IPS DF 19.7 (cell line): Measurements from ENCODE around the gene RASA2.
"Not testable (repeated sequence)": the region's sequence is repeated elsewhere in the genome, so short reads cannot be mapped to it uniquely, and the experiment has no call there.

Source experiments
- DNase-seq: peaks from one replicate; pipeline ENCODE4 v3.0.0-alpha.2; 2013; ENCODE audit warnings: low read depth, low spot score

The RASA2 gene

DNA sequence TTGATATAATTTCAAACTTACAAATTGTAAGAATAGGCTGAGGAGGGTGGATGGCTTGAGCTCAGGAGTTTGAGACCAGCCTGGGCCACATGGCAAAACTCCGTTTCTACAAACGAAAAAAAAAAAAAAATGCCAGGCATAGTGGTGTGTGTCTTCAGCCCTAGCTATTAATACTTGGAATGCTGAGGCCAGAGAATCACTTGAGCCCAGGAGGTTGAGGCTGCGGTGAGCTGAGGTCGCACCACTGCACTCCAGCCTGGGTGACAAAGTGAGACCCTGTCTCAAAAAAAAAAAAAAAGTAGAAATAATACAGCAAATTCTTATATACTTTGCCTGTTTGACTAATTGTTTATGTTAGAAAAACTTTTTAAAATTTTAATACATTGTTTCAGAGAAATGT is 10.8 kb downstream of the RASA2 start:
- not testable (repeated sequence) for DNase-seq

DNA sequence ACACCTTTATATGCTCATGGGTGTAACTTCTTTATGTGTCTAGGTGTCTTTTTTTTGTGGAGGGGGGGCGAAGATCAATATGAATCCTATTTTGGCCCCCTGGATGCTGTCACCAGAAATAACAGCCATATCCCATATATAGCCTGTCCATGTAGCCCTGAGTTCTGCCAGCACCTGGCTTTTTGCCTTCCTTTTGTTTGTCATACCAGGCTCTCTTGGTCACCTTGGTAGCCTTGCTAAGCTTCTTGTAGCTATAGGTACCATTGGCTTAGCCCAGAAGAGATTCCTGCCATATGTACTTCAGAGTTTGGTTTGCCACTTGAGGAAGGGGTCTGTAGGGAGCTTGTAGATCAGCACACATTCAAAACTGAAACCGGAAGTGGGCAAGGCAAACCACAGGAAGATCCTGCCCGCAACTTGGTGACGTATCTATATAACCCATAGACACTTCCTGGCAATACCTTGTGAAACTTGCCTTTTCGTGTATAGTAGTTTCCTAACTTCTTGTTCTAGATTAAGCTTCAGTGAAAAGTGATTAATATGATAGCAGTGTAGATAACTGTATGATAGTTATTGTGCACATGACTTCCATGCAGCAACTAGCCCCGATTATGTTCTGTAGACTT is 11.9 kb downstream of the RASA2 start:
- no peak for DNase-seq

DNA sequence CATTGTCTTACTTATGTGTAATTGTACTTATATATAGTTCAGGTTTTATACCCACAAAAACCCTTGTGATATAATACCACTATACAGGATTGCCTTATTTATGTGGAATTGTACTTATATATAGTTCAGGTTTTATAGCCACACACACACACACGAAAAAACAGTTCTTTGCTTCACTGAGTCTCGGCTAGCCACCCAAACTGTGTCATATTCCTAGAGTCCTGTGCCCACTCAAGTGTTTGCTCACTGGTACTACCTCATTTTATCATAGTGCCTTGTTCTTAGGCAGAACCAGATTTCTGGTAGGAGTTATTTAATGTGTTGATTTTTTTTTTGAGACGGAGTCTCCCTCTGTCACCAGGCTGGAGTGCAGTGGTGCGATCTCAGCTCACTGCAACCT is 12.5 kb downstream of the RASA2 start:
- DNase-seq: no peak

DNA sequence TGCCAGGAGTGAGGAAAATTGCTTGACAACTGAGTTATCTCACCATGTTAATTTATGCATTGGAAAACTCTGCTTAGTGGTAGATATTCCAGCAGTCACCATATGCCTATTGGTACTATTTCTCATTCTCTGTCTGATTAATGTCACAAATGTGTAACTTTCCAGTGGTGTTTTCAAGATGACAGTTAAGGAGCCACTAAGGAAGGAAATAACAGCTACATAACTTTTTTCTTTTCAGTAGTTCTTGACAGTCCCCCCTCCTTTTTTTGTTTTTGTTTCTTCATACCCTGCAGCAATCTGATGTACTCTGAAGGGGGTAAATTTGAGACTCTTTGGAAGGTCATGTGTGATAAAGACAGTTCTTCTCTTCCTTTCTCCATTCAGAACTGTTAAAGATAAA is 13.1 kb downstream of the RASA2 start:
- no peak for DNase-seq

DNA sequence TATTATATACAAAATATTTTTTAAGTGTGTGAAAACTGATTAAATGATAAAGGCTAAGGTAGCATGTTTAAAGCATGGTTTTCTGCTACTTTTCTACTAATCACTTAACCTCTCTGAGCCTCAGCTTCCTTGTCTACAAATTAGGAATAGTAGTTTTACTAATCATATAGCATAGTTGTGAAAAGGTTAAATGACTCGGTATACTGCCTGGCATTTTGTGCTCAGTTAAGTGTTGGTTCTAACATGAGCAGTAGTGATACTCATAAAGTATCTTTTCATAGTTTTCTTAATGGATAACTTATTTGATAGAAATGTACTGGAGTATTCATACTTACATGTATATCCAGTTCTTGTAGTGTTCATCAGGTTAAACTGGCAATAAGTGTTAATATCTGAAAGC is 13.6 kb downstream of the RASA2 start:
- no peak for DNase-seq

DNA sequence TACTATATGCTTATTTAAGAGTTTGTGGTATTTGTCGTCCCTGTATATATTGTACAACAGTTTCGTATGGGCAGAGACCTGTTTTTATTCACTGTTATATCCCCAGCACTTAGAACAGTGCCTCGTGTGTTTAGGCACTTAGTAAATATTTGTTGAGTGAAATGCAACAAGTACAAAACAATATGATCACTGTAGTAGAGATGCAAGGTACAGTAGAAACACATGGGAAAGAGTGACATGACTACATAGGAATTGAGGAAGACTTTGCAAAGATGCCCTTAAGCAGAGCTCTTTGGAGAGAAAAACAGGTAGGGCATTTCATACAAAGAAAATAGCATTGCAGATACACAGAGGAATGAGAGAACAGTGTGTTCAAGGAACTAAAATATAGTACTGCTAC is 18.3 kb downstream of the RASA2 start:
- no peak for DNase-seq

DNA sequence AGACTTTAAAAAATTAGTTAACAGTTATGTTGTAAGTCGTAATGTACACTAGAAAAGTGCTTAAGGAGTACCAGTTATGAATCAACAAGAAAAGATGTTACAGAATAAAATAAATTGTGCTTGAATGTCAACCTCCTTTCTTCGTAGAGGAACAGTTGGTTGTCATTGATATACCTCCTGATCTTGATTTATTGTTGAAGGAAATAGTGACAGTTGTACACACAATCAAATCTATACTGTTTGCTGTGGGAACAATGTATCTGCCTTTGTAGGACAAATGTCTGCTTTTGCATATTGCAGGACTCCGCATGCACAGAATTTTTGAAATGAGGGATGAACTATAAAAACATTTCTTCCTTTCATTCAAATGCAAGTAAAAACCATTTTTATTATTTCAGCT is 19.2 kb downstream of the RASA2 start:
- no peak for DNase-seq

DNA sequence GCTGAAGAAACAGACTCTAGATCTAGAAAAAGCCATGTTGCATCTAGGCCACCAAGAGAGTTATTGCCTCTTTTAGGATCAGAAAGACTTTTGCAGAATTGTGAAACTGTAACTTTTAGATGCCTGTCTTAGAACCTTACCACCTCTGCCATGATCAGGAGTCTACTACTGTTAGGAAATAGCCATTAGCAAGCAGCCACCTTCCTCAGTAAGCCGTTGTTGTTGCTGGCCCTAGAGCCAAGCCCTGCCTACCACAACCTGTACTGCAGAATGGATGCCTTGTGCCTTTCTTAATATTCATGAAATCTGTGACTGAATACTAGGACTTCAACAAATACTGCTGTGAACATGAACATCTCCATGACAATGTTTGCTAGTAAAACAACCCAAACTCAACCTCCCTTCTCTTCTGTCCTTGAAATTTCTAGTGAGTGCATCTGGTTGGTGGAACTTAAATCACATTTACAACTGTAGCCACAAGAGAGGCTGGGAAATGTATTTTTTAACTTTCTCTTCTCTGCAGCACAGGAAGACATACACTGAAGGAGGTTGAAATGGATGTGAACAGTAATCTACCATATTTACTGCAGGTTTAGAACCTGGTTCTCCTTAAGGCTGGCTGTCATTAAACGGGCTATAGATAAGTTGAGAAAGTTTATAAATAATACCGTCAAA is 20.7 kb downstream of the RASA2 start:
- DNase-seq: no peak

DNA sequence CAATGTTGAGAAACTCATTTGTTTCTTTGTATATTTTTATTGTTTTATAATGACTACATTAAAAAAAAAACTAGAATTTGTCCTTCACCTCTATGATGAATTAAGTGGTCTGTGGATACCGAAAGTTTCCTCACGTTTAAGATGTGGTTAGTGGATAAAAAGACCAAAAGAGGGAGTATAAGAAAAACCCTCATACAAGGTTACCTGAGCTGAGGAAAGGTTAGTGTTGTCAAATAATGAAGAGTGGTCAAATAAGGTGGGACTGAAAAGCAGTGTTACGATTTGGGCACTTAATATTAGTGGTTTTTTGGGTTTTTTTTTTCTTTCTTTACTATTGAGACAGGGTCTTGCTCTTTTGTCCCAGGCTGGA is 21.2 kb downstream of the RASA2 start:
- no peak for DNase-seq

DNA sequence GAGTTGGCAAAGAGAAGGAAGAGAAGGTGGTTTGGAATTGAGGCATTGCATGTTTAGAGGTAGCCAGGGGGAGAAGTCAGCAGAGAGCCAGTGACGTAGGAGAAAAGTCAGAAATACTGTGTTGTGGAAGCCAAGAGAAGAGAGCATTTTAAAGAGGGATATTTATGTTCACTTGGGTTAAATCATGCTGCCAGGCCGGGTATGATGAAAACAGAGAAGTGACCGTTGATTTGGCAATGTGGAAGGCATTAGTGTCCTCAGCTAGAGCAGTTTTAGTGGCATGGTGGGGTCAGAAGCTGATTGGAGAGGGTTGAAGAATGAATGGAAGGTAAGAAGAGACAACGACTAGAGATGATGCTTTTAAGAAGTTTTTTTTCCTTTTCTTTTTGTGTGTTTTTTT is 24.5 kb downstream of the RASA2 start:
- no peak for DNase-seq

DNA sequence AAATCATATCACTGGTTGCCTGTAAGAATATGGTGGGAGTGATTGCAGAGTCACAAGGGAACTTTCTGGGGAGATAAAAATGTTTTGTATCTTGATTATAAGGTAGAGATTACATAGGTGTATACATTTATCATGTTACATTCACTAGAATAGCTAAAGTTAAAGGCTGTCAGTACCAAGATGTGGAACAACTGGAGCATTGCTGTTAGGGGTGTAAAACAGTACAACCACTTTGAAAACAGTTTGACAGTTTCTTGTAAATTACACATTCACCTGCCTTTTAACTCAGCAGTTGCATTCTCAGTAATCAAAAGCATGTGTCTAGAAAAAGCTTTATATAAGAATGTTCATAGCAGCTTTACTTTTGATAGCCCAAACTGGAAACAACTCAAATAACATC is 27.6 kb downstream of the RASA2 start:
- no peak for DNase-seq

DNA sequence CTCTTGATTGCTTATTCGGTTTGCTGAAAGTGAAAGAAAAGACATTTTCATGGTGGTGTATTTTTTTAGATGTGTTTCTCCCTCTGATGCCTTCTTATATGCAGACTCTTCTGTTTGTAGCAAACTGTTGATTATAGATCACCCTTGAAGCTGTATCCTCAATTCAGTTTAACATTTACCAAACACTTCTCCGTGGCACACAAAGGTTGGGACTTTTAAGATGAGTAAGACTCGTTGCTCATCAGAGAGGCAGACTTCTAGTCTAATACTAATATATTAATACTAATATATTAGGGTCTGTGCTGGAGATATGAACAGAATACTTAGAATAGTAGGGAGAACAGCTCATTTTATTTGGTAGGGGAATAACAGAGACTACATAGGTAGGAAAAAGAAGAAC is 32.8 kb downstream of the RASA2 start:
- no peak for DNase-seq

DNA sequence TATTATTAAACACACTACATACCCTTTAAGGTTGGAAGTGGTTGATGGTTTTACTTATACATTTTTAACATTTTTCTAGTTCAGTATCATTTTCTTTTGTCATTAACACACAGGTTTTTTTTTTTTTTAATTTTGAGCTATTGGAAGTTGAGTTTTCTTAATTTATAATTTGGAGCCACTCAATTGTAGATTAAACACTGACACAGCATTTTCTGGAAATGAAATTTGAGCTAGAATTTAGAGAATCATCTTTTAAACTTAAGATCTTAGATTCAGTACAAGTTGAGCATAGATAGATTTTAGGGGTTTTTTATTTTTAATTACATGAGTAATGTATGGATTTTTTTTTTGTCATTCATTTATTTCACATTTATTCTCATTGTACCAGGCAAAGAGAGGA is 35.0 kb downstream of the RASA2 start:
- DNase-seq: no peak

DNA sequence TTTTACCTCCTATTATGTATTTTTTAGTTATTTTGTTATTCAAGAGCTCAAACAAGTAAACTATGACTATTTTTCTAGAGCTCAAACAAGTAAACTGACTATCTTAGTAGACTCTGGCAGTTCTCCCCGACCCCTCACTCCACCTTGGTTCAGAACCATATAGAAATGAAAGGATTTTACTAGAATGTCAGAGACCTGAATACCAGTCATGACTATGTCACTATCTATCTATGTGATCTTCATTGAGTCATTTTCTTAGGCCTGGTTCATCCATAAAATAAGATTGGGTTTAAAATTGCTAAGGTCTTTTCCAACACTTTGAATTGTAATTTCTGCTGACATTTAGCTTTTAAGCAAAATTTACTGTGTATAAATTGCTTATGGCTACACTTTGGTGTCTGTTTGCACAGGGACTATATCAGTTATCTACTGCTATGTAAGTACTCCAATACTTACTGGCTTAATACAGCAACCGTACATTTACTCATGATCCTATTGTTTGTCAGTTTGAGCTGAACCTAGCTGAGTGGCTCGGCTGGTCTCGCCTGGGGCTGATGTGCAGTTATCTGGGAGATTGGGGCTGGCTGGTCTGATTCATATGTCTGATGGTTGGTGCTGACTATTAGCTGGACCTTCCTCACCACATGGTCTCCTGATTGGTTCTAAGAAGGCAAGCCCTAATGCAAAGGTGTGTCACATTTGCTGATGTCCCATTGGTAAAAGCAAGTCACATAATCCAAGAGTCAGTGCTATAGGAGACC is 37.0 kb downstream of the RASA2 start:
- DNase-seq: no peak

DNA sequence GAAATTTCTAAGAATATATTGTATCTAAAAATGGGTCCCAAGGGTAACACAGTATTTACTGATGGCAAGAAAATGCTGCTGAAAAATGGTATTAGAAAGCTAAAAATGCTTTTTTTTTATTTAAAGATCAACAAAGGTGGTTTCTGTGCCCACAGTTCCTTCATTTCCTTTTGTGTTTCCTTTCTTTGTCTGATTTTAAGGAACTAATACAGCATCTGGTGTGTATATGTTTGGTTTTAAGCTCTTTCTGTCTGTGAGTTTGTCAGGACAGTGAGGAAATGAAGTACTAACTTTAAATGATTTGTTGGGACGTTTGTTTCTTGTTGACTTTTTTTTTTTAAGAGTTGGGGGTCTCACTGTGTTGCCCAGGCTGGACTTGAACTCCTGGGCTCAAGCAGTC is 38.2 kb downstream of the RASA2 start:
- DNase-seq: no peak

DNA sequence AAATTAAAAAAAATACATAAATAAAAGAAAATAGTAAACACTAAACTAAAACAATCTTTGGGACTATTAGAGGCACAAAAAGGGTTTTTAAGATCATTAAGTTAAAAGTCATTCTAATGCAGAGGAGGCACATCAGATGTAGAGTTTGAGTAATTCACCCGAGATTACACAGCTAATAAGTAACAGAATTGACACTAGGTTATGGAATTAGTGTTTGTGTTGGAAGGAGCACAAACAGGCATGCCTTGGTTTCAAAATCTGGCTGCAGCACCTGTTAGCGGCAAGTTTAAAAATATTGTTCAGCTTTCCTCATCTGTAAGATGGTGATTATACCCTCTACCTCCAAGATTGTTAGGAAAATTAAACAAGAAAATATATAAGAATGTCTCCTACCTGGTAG is 39.0 kb downstream of the RASA2 start:
- no peak for DNase-seq

DNA sequence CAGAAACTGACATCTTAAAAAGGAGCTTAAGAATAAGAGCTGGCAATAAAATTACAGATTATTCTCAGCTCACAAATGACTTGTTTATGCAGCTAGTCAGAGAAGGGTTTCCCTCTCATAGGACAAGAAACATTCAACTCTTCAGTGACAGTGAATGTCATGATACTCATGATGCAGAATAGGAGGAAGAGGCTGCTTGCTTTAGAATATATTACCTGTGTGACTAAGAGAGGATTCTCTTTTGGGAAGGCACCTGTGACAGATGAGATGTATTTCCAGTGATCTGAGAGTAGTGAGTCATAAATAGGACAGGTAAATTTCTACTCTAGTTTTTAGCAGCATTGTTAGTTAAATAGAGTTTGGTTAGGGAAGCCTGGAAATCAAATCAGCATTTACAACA is 39.9 kb downstream of the RASA2 start:
- DNase-seq: no peak

DNA sequence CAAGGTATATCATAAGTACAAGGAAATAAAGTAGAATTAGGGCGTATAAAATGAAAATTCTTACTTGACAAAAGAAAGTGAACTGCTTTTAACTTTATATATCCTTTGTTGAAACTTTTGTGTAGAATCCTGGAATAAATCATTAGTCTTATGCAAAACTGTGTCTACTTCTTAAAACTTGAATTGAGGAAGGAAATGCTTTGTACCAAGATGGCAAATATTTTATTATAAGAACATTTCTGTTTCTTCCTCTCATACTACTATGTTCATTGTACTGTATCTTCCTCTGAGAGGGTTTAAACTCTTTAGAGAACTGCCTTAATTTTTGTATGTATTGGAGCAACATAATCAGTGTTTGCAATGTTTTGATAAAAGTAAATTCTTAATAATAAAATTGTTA is 42.0 kb downstream of the RASA2 start:
- DNase-seq: no peak

DNA sequence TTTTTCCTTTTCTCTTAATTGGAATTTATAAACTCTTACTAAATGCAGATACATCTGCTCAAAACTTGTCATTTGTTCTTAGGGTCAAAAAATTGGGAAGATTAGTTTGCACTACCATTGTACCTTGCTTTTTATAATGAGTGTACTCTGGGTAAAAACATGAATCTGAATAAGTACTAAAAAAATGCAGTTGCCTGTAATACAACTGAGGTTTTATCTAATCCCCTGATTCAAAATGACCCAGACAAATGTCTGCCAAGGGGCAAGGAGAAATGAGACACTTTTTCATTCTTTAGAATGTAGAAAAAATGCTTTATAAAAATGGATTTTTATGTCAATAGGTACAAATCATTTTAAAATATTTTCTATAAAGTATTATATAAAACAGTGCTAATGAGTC is 42.4 kb downstream of the RASA2 start:
- no peak for DNase-seq

DNA sequence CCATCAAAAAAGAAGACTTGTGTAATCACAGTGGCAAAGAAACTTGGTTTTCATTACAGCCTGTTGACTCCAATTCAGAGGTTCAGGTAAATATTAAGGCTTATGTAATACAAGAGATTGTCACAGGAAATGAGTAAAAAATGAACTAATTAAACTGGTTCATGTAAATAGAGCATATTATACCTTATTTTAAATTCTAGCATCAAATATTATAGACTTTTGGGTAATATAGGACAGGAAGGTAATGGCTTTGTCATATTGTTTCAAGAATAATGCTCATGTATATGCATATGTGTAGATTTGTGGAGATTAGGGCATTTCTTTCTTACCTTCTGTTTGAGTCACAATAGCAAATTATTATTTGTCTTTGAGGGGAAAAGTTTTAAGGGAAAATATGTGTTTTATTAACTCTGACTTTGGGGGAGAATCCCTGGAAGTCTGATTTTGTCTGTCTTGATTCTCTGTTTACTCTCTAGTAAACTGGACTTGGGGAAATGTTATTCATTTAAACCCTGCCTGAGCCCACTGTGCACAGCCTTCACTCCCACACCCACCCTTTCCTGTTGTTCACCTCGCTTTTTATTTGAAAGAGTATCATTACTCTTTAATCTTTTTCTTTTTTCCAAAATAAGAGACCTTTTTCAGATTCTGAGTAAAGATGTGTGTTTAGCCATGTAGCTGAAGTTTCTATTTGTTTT is 43.0 kb downstream of the RASA2 start:
- no peak for DNase-seq

DNA sequence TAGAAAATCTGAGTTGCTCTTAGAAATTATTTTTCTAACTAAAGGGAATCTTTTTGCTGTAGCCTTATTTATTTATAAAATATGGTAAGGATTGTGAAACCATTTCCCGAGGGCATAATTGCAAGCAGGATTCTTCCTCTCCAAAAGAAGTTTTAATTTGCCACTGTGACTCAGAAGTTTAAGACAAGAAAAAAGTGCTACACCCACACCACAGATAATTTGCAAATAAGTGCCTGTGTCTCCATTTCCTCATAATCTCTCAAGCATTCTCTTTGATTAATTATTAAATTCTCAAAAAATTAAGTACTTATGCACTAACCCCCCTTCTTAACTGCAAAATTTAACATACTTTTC is 43.6 kb downstream of the RASA2 start:
- DNase-seq: no peak

DNA sequence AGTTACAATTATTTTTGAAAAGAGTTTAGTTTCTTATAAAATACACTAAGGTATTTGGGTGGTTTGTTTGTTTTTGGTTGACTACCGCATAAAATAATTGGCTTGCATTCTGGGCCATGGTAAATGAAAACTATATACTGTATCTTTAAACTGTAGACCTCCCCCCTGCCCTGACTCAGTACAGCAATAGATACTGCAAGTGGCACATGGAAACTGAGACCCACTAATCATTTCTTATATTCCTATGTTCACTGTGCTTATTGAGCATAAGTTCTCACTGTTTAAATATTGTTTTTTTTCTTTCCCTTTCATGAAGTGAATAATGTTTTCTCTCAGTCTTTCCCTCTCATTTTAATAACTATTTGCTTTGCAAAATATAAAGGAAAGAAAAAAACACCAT is 45.8 kb downstream of the RASA2 start:
- DNase-seq: no peak

DNA sequence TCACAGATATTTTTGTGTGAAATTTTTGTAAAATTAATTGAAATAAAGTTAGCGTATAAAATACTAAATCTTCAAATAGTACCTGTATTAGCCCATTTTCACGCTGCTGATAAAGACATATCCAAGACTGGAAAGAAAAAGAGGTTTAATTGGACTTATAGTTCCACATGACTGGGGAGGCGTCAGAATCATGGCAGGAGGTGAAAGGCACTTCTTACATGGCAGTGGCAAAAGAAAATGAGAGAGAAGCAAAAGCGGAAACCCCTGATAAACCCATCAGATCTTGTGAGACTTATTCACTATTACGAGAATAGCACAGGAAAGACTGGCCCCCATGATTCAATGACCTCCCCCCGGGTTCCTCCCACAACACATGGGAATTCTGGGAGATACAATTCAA is 49.2 kb downstream of the RASA2 start:
- DNase-seq: not testable (repeated sequence)
